SIG-M5 treated with dmso at 0.1 percent for 504 hours (cell line): Measurements from ENCODE around the gene PARP9.

Experiments used
- DNase-seq: peaks from one replicate; lab custom pipeline; 2025; ENCODE audit not compliant: unreplicated experiment; lab: John Stamatoyannopoulos, UW

PARP9 gene

GRCh38 chr3:122493296-122493695 is 70.8 kb downstream of the PARP9 start:
- no peak for DNase-seq

- DNase-seq = no peak
Observed at GRCh38 chr3:122488262-122488973, 75.7 kb downstream of the PARP9 start.

- no peak for DNase-seq
Observed at GRCh38 chr3:122484985-122485384, 79.1 kb downstream of the PARP9 start.

- DNase-seq = no peak
Observed at GRCh38 chr3:122481390-122481789, 82.7 kb downstream of the PARP9 start.
